PC-9 (cell line): ENCODE data around the gene UTP11.

Experiments used
- EZH2 ChIP-seq: fragments of 200-600 bp; sonication (generic); IDR thresholded peaks from 2 replicates; pipeline ENCODE4 v1.8.0; 2017; ENCODE audit warnings: antibody characterized with exemption, low read depth
- TF ChIP-seq, protein P1 (sequence below): fragments of 200-600 bp; sonication (generic); conservative IDR thresholded peaks from 2 replicates; pipeline ENCODE4 v1.6.1; 2017; ENCODE audit warnings: mixed run types, antibody characterized with exemption, mild to moderate bottlenecking, moderate library complexity

GRCh38 chr1:38037221-38037939 lies 24.8 kb downstream of the UTP11 start:
- TF ChIP-seq, protein P1, sequence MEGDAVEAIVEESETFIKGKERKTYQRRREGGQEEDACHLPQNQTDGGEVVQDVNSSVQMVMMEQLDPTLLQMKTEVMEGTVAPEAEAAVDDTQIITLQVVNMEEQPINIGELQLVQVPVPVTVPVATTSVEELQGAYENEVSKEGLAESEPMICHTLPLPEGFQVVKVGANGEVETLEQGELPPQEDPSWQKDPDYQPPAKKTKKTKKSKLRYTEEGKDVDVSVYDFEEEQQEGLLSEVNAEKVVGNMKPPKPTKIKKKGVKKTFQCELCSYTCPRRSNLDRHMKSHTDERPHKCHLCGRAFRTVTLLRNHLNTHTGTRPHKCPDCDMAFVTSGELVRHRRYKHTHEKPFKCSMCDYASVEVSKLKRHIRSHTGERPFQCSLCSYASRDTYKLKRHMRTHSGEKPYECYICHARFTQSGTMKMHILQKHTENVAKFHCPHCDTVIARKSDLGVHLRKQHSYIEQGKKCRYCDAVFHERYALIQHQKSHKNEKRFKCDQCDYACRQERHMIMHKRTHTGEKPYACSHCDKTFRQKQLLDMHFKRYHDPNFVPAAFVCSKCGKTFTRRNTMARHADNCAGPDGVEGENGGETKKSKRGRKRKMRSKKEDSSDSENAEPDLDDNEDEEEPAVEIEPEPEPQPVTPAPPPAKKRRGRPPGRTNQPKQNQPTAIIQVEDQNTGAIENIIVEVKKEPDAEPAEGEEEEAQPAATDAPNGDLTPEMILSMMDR: peak; percentile 43
- no peak for TF ChIP-seq EZH2
